Inferior parietal cortex (tissue), 1 donor: ENCODE measurements around the gene TNXB.
"Not testable (repeated sequence)": the region's sequence is repeated elsewhere in the genome, so short reads cannot be mapped to it uniquely, and the experiment has no call there.

Experiments
- DNase-seq: peaks from one replicate; pipeline ENCODE4 v3.0.0-alpha.2; 2016; ENCODE audit errors: extremely low spot score

The TNXB gene

DNA sequence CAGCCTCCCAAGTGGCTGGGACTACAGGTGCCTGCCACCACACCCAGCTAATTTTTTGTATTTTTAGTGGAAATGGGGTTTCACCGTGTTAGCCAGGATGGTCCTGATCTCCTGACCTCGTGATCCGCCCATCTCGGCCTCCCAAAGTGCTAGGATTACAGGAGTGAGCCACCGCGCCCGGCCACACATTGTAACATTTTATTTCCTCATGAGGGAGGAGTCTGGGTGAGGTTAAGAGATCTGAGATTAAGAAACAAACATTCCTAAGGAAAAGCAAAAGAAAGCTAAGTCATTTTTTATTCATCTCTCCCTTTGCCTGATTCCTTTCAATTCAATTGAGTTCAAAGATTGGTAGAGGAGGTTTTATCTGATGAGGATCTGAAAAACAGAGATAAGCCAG is 35.1 kb upstream of the TNXB start:
- DNase-seq = not testable (repeated sequence)

DNA sequence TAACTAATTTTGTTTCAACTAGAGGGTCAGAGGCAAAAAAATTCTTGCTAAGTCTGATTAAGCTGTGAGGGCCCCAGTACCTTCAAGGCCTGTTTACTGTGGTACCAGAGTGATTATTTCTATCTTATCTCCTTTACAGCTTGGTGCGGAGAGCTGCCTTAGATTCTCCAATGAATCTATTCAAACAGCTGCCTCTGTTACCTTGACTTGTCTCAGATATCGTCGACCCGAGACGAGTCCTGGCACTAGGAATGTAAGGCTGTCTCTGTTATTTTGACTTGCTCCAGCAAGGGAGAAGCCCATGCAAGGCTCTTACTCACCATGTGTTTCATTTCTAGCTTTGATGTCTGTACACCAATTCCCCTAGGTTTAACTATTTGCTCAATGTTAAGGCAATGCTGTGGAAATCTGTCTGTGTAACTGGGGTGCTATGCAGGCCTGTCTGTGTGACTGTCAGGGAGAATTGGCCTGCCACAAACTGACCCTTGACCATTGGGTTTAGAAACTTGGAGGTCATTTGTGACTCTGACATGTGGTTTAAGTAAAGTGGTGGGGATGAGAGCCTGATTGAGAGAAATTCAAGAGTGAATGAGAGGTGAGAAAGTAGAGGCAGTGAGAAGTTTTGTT is 31.4 kb upstream of the TNXB start:
- no peak for DNase-seq

DNA sequence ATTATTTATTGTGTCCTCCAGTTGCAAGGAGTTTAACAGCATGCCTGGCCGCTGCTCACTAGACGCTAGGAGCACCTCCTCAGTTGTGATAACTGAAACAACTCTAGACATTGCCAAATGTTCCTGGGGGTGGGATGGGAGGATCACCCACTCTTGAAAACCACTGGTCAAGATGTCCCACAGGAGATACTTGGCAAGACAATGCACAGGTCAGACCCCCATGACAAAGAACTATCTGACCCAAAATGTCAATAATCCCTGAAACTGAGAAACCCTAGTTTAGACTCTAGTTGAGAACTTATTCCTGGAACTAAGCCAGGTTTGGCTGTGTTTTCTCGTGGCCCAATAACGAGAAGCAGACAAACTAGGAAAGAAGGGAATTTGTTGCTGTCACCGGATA is 30.5 kb upstream of the TNXB start:
- no peak for DNase-seq

- no peak for DNase-seq
Observed at GRCh38 chr6:32137454-32137853, 28.3 kb upstream of the TNXB start.

GRCh38 chr6:32133786-32134185 is 24.6 kb upstream of the TNXB start:
- DNase-seq = no peak

- no peak for DNase-seq
Observed at GRCh38 chr6:32132110-32132509, 23.0 kb upstream of the TNXB start.

DNA sequence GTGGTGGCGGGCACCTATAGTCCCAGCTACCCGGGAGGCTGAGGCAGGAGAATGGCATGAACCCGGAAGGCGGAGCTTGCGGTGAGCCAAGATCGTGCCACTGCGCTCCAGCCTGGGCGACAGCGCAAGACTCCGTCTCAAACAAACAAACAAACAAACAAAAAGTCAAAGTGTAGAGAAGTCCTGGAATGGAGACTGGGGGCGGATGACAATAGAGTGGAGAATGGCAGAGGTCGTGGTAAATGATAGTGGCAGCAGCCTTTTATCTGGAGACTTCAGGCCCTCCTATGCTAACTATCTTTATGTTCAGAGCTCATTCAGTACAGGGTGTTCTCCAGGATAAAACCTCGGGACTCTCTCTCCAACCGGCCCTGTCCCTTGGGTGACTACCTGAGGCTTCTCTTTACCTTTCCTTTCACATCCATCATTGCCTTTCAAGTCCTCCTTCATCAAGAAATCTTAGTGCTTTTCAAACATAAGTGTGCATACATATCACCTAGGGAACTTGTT is 22.4 kb upstream of the TNXB start:
- DNase-seq = no peak

- peak; percentile 86 for DNase-seq
Observed at GRCh38 chr6:32129297-32130088, 20.4 kb upstream of the TNXB start.

GRCh38 chr6:32128751-32129296 is 19.7 kb upstream of the TNXB start:
- DNase-seq = no peak

DNA sequence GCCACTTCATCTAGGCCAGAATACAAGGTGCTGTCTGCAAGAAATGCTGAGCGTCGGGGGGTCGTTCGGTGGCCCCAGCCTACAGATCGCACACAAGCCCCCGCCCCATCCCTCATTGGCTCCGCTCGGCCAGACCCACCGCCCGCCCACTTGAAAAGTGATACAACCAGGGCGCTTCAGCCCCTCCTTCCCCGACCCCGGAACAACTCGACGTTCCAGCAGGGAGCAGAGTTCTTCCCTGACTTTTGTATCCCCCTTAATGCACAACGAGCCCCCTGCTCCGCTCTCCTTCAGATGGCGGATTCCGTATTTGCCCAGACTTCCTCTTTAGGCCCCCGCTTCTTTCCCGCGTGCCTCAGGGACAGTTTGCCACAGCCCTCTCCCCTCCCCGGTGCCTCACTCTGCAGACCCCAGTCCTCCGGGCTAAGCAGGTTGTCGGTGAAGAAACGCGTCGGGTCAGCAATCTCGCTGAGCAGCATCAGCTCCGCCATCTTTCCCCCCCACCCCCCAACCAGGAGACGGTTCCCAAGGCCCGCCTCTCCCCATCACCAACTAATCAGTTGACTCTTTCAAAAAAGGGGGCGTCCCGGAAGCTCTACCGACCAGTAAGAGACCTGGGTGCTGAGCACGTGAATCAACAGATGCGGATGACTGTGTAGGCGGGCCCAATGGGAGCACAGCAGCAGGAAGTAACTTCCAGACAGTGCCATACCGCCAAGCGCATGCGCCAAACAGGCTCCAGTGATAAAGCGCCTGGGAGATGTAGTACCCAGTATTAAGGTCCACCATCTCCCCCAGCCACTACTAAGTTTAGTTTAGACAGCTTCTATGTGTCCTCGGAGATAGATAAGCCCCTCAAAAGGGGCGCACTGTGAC is 18.8 kb upstream of the TNXB start, which contains the start of gene ATF6B:
ATF6B (minus strand) TSS at position 530 of the 876 bp plus-strand sequence; CDS start at position 491, 39 bp downstream.
- DNase-seq = peak; percentile 100

DNA sequence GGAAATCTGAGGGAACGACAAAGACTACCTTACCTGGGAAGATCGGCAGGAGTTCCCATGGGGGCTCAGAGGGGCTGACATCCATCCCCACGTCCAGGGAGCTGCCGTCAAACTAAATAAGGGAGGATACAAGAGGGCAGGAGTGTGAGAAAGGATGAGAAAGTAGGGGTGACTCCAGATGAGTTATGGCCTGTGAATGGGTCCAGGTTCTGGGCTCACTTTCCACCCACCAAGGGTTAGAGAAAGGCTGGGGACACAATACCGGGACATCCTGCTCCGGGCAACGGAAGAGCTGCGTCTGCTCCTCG is 18.2 kb upstream of the TNXB start:
- DNase-seq = no peak

- DNase-seq = no peak
Observed at GRCh38 chr6:32126880-32127279, 17.7 kb upstream of the TNXB start.

DNA sequence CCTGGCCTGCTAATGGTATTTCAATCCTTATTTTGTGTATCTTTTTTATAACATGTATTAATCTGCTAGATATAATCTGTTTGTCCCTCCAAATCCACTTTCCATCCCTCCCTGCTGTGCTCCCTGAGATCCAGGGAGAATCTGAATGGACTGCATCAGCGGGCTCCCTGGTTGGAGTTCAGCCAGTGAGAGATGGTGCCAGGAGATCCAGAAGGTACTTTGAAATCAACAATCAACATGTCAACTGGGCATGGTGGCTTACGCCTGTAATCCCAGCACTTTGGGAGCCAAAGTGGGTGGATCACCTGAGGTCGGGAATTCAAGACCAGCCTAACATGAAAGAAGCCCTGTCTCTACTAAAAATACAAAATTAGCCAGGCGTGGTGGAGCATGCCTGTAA is 14.5 kb upstream of the TNXB start:
- no peak for DNase-seq

- DNase-seq = no peak
Observed at GRCh38 chr6:32120573-32121059, 11.5 kb upstream of the TNXB start.

DNA sequence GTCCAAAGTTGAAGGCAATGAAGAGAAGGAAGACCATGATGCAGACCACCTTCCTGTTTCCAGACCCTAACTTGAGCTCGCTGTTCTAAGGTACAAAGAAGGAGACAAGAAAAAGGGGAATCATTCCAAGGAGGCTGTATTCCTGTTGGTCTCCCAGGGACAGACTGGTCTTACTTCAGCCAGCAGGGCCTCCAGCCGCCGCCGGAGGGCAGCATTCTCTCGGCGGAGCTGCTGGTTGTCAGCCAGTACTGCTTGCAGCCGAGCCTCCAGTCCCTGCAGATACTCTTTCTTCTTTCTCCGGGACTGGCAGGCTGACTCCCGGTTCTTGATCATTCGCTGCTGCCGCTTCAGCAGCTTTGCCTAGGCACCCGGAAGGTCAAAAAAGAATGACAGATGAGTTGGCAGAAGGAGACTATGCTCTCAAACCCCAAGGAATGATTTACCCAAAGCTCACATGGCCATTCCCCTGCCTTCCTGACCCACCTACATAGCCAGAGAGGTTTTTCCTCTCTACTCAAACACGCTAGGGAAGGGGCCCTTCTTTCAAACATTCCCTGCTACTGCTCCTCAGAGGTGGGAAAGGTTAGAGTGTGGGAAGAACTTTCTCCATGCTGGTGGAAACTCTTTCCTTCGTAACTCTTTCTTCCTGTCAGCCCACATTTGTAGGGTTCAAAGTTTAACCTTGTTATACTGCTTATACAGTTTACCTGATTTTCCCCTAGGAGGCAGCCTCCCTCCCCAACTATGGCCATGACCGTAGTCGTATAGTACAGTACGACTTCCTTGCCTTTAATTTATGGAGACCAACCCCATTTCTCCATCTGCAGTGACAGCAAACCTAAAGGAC is 9.9 kb upstream of the TNXB start:
- DNase-seq = peak; percentile 85

GRCh38 chr6:32117461-32117860 is 8.3 kb upstream of the TNXB start:
- DNase-seq = no peak

- no peak for DNase-seq
Observed at GRCh38 chr6:32116674-32117073, 7.5 kb upstream of the TNXB start.

- no peak for DNase-seq
Observed at GRCh38 chr6:32115623-32116022, 6.5 kb upstream of the TNXB start.

DNA sequence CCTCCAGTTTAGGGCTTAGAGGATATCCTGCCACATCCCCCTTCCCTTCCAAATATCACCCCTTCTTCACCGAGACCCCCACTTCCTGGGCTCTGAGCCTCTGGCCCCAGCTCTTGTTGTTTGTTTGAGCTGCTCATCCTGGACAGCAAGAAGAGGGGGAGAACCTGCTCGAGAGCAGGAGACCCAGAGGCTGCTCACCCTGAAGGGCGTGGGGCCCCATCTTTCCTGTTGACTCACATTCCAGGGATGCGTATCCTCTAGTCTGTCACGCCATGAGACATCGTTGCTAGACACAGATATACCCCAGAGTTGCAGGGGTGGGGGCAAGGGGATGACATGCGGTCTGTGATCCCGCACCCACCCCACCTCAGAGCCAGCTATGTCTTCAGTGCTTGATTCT is 5.7 kb upstream of the TNXB start:
- DNase-seq = no peak

GRCh38 chr6:32113386-32114352 is 4.5 kb upstream of the TNXB start:
- peak; percentile 11 for DNase-seq
